ENCODE data around the gene ZNF205.
"Not testable (repeated sequence)": the region's sequence is repeated elsewhere in the genome, so short reads cannot be mapped to it uniquely, and the experiment has no call there.

ZNF205 gene

GRCh38 chr16:3112058-3112880, at the start of gene ZNF205:
ZNF205 (plus strand) TSS chr16:3112586; CDS start chr16:3113431, 845 bp downstream.
- peak; percentile 88 for DNase-seq
- in situ Hi-C loops (cut with HindIII; ENCODE audit: low pct_ligation_motif_present, low pct_unique_long_range_greater_than_20kb, low sequenced_read_pairs): no loop called here

- no peak for DNase-seq
- in situ Hi-C loops (cut with HindIII; ENCODE audit: low pct_ligation_motif_present, low pct_unique_long_range_greater_than_20kb, low sequenced_read_pairs): no loop called here
Observed at GRCh38 chr16:3063625-3064386, 48.6 kb upstream of the ZNF205 start.

GRCh38 chr16:3065069-3065741, 47.2 kb upstream of the ZNF205 start, which contains the start of gene IL32:
IL32 (plus strand) TSS chr16:3065640; CDS start chr16:3065812, 172 bp downstream.
- in situ Hi-C loops (cut with HindIII; ENCODE audit: low pct_ligation_motif_present, low pct_unique_long_range_greater_than_20kb, low sequenced_read_pairs): no loop called here
- DNase-seq: peak; percentile 80

GRCh38 chr16:3065742-3066439, 46.5 kb upstream of the ZNF205 start:
- in situ Hi-C loops (cut with HindIII; ENCODE audit: low pct_ligation_motif_present, low pct_unique_long_range_greater_than_20kb, low sequenced_read_pairs): no loop called here
- no peak for DNase-seq

- in situ Hi-C loops (cut with HindIII; ENCODE audit: low pct_ligation_motif_present, low pct_unique_long_range_greater_than_20kb, low sequenced_read_pairs): no loop called here
- DNase-seq: no peak
Observed at GRCh38 chr16:3066440-3066748, 46.0 kb upstream of the ZNF205 start.

GRCh38 chr16:3068487-3068886, 43.9 kb upstream of the ZNF205 start:
- DNase-seq: no peak
- in situ Hi-C loops (cut with HindIII; ENCODE audit: low pct_ligation_motif_present, low pct_unique_long_range_greater_than_20kb, low sequenced_read_pairs): no loop called here

GRCh38 chr16:3069146-3069545, 43.2 kb upstream of the ZNF205 start:
- DNase-seq; in situ Hi-C loops (cut with HindIII; ENCODE audit: low pct_ligation_motif_present, low pct_unique_long_range_greater_than_20kb, low sequenced_read_pairs): not testable (repeated sequence)

GRCh38 chr16:3070608-3071111, 41.7 kb upstream of the ZNF205 start:
- in situ Hi-C loops (cut with HindIII; ENCODE audit: low pct_ligation_motif_present, low pct_unique_long_range_greater_than_20kb, low sequenced_read_pairs): no loop called here
- DNase-seq: no peak

- no peak for DNase-seq
- in situ Hi-C loops (cut with HindIII; ENCODE audit: low pct_ligation_motif_present, low pct_unique_long_range_greater_than_20kb, low sequenced_read_pairs): no loop called here
Observed at GRCh38 chr16:3071655-3072054, 40.7 kb upstream of the ZNF205 start.

- in situ Hi-C loops (cut with HindIII; ENCODE audit: low pct_ligation_motif_present, low pct_unique_long_range_greater_than_20kb, low sequenced_read_pairs); DNase-seq: not testable (repeated sequence)
Observed at GRCh38 chr16:3072148-3072547, 40.2 kb upstream of the ZNF205 start.

- DNase-seq; in situ Hi-C loops (cut with HindIII; ENCODE audit: low pct_ligation_motif_present, low pct_unique_long_range_greater_than_20kb, low sequenced_read_pairs): not testable (repeated sequence)
Observed at GRCh38 chr16:3072576-3073263, 39.7 kb upstream of the ZNF205 start.

GRCh38 chr16:3073448-3073847, 38.9 kb upstream of the ZNF205 start:
- DNase-seq: no peak
- in situ Hi-C loops (cut with HindIII; ENCODE audit: low pct_ligation_motif_present, low pct_unique_long_range_greater_than_20kb, low sequenced_read_pairs): no loop called here

GRCh38 chr16:3074860-3075522, 37.4 kb upstream of the ZNF205 start:
- in situ Hi-C loops (cut with HindIII; ENCODE audit: low pct_ligation_motif_present, low pct_unique_long_range_greater_than_20kb, low sequenced_read_pairs): no loop called here
- DNase-seq: no peak

- DNase-seq: no peak
- in situ Hi-C loops (cut with HindIII; ENCODE audit: low pct_ligation_motif_present, low pct_unique_long_range_greater_than_20kb, low sequenced_read_pairs): no loop called here
Observed at GRCh38 chr16:3075523-3075915, 36.9 kb upstream of the ZNF205 start.

GRCh38 chr16:3075946-3076345, 36.4 kb upstream of the ZNF205 start:
- in situ Hi-C loops (cut with HindIII; ENCODE audit: low pct_ligation_motif_present, low pct_unique_long_range_greater_than_20kb, low sequenced_read_pairs); DNase-seq: not testable (repeated sequence)

- in situ Hi-C loops (cut with HindIII; ENCODE audit: low pct_ligation_motif_present, low pct_unique_long_range_greater_than_20kb, low sequenced_read_pairs): no loop called here
- DNase-seq: no peak
Observed at GRCh38 chr16:3076577-3076976, 35.8 kb upstream of the ZNF205 start.

GRCh38 chr16:3080024-3080423, 32.4 kb upstream of the ZNF205 start:
- DNase-seq: no peak
- in situ Hi-C loops (cut with HindIII; ENCODE audit: low pct_ligation_motif_present, low pct_unique_long_range_greater_than_20kb, low sequenced_read_pairs): no loop called here
